CD4-positive, alpha-beta T cell treated with Interleukin-15 for 1 hour (primary cell): ENCODE data around the gene PEX5.
A peak's percentile ranks its signal among the peaks of the same experiment; 100 is the strongest.
"Not testable (repeated sequence)": the region's sequence is repeated elsewhere in the genome, so short reads cannot be mapped to it uniquely, and the experiment has no call there.

Experiments
- DNase-seq: peaks from one replicate; pipeline ENCODE4 v3.0.0-alpha.2; 2020

The PEX5 gene

GRCh38 chr12:7161327-7161726 lies 28.2 kb upstream of the PEX5 start:
- DNase-seq, result no peak

DNA sequence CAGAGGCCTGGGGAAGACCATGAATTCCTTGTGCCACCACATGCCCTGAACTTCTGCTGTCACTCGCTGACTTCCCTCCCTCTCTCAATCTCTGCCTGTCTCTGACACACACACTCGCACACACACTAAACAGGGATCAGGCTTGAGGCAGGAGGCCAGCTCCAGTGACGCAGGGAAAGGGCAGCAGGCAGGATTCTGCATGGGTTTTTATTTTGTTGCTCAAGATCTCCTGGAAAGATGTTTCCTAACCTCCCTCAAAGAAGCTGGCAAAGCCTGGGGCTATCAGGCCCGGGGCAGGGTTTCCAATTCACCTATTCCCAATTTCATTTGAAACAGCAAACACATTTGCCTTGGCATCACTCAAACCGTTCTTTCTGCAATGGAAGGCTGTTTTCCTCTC lies 27.7 kb upstream of the PEX5 start:
- DNase-seq, result no peak

DNA sequence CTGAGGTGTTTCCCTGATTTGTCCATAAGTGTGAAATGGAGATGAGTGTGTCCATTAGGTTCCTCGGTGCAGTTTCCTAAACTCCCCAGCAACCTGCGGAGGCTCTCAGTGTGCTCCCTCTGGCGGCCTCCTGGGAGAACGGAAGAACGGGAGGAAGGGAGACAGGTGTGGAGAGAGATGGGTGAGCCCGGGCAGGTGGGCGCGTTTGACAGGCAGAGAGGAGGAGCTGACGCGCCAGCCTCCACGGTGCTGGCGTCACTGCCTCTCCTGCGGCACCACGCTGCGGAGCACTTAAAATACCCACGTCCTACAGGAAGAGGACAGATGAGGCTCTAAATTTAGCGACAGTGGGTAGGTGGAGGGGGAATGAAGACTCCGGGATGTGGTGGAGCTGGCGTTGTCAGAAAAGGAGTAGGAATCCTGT lies 26.8 kb upstream of the PEX5 start:
- no peak for DNase-seq

GRCh38 chr12:7169951-7170350 lies 19.5 kb upstream of the PEX5 start:
- DNase-seq, result no peak

DNA sequence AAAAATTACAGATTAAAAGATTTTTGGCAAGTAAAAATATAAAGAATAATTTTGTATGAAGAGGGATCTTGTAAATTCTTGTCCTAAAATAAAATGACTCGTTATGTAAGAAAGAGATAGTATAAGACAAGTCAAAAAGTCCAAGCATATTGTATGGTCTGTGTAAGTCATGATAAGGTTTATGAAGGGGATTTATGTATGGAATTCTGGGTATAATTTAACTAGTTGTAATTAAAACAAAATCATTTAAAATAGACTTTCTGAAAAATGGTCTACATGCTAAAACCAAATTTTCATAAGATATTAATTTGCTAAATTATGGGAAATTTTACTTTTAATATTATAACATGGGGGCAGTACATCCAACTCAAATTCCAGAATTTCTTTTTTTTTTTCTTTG lies 17.6 kb upstream of the PEX5 start:
- DNase-seq, result no peak

GRCh38 chr12:7175493-7175892 lies 14.0 kb upstream of the PEX5 start:
- no peak for DNase-seq

GRCh38 chr12:7176595-7176994 lies 12.9 kb upstream of the PEX5 start:
- no peak for DNase-seq

GRCh38 chr12:7178481-7178880 lies 11.0 kb upstream of the PEX5 start:
- no peak for DNase-seq

GRCh38 chr12:7180685-7181084 lies 8.8 kb upstream of the PEX5 start:
- DNase-seq, result no peak

- DNase-seq, result not testable (repeated sequence)
These were observed 3.4 kb upstream of the PEX5 start for GRCh38 chr12:7186058-7186457.

- peak; percentile 57 for DNase-seq
These were observed 706 bp upstream of the PEX5 start for GRCh38 chr12:7188562-7189397.

DNA sequence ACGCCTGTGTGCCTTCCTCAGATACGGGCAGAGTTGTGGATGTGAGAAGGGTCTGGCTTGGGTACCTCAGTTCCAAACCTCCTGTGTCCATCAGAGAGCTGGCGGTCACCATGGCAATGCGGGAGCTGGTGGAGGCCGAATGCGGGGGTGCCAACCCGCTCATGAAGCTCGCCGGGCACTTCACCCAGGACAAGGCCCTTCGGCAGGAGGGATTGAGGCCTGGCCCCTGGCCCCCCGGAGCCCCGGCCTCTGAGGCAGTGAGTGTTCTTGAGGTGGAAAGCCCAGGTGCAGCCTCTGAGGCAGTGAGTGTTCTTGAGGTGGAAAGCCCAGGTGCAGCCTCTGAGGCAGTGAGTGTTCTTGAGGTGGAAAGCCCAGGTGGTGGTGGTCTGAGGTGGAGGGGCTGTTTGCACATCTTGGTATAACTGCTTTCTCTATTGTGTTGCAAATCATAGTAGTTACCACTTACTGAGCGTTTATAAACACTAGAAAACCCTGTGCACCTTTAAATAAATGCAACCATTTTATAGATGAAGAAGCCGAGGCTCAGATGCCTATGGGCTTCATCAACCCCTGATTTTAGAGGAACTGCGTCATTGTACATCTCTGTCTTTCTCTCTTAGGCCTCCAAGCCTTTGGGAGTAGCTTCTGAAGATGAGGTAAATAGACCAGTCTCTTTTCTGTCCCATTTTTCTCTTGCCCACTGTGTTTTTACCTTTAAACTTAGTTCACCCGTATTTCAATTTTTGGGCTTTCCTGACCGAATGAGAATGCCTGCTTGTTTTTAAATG lies 976 bp downstream of the PEX5 start:
- DNase-seq, result no peak

DNA sequence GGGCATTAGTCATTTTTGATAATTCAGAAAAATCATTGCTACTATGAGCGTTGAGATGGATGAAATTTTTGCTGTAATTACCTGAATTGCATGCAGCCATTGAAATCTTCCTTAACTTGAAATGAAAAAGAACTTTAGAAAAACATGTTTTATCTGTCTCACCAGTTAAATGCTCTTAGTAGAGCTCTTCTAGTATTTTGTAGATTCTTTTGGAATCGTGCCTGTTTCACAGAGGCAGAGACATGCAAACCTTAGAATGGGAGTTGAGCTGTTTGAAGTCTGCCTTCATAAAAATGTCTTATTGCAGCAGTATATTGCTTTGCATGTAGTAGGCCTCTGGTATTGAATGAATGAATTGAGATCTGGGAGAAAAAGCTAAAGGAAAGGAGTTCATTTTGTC lies 4.2 kb downstream of the PEX5 start:
- no peak for DNase-seq

DNA sequence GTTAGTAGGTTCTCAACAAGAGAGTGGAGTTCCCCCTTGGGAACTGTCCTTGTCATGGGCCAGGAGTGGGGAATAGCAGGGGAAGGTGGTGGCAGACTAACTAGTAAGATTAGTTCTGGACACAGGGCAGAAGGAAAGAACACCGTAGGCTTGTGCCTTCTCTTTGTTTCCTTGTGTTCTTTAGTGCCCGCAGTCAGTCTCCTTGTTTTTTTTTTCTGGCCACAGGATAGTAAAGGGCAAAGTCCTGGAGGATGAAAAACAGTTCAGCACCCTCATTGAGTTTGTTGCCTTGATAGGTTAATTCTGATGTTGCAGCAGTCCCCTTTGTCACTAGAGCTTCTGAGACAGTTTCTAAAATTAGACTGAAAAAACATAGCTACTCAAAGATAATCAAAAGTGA lies 8.4 kb downstream of the PEX5 start:
- DNase-seq, result no peak

- DNase-seq, result no peak
These were observed 13.6 kb downstream of the PEX5 start for GRCh38 chr12:7203109-7203508.

DNA sequence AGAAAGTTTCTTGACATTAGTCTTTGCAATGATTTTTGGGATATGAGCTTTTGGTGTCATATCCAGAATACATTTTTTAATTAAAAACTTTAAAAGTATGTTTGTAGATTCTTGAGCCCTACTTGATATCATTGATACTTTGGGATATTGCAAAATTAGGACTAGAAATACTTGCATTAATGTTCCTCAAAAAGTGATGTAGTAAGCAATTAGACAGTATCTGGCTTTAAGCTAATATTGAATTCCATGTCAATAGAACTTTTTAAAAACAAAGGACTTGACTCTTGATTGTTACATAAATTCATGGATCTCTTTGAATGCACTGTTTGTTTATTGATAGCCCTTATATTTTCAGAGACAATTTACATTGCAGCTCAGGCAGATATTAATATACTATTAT lies 15.6 kb downstream of the PEX5 start:
- DNase-seq, result no peak

- DNase-seq, result no peak
These were observed 17.2 kb downstream of the PEX5 start for GRCh38 chr12:7206691-7207090.

DNA sequence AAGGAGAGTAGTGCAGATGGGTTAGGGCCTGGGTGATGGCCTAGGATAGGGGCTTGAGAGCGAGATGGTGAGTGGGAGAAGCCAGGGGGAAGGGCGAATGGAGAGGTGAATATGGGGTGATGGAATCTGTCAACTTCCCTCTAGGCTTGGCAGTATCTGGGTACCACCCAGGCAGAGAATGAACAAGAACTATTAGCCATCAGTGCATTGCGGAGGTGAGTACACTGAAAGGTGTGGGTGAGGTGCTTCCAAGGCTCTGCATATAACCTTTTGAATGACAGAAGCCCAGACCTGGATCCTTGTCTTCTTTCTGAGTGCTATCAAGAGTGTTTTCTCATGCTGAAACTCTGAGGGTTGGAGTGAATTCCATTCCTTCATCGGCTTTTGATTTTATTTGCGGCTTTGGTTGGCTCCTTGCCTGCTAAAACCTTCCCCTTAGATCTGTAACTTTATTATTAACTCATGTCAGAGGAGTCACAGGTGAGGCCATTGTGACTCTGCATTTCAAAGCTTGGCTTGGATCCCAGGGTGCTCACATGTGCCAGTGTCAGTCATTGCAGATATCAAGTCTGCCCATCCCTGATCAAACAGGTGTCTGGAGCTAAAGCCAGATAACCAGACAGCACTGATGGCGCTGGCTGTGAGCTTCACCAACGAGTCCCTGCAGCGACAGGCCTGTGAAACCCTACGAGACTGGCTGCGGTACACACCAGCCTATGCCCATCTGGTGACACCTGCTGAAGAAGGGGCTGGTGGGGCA lies 18.6 kb downstream of the PEX5 start:
- DNase-seq, result no peak

GRCh38 chr12:7209958-7210357 lies 20.5 kb downstream of the PEX5 start:
- no peak for DNase-seq

GRCh38 chr12:7210642-7211151 lies 21.2 kb downstream of the PEX5 start:
- no peak for DNase-seq

- DNase-seq, result no peak
These were observed 23.2 kb downstream of the PEX5 start for GRCh38 chr12:7212678-7213077.

DNA sequence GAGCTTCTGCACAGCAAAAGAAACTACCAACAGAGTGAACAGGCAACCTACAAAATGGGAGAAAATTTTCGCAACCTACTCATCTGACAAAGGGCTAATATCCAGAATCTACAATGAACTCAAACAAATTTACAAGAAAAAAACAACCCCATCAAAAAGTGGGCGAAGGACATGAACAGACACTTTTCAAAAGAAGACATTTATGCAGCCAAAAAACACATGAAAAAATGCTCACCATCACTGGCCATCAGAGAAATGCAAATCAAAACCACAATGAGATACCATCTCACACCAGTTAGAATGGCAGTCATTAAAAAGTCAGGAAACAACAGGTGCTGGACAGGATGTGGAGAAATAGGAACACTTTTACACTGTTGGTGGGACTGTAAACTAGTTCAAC lies 24.3 kb downstream of the PEX5 start:
- not testable (repeated sequence) for DNase-seq

- DNase-seq, result no peak
These were observed 28.1 kb downstream of the PEX5 start for GRCh38 chr12:7217475-7218069.
